CD4-positive, alpha-beta T cell treated with Interleukin-21 for 1 hour (primary cell): Measurements from ENCODE around the gene STRIT1.

ENCODE experiments used
- DNase-seq: peaks from one replicate; pipeline ENCODE4 v3.0.0-alpha.2; 2020

Gene STRIT1

DNA sequence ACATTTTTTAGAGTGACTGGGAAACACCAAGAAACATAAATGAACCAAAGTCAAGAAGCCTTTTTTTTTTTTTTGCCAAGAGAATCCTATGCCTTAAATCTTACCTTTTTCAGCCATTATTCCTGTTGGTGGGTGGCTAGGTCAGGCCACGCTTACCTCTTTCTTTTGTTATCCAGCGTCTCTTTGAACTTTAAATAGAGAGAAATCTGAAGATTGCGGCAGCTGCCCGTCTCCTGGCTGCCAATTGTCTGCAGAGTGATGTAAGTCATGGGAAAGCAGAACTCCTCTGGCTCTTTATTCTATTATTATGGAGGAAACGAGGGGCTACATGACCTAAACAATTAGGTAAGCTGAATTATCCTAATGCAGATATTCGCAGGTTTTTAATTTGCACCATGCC lies at the start of gene STRIT1:
TSS of gene STRIT1 (minus strand) at position 168 of the 400 bp plus-strand sequence.
- no peak for DNase-seq

DNA sequence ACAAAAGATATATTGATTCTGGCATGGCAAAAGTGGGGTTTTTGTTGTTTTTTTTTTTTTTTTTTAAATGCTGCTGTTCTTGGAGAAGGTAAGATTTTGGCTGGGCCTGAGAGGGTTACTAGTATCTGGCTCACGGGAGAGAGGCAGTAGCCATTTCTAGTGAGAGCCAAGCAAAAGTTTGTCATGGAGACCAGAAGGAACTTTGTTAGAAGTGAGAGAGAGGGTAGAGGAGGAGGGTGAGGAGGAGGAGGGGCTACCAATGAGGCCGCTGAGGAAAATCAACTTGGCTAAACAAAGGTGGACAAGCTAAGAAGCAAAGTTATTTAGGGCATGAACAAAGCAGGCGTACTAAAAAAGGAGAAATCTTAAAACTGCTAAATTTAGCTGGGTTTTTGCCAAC lies 48.9 kb upstream of the STRIT1 start:
- DNase-seq = no peak

DNA sequence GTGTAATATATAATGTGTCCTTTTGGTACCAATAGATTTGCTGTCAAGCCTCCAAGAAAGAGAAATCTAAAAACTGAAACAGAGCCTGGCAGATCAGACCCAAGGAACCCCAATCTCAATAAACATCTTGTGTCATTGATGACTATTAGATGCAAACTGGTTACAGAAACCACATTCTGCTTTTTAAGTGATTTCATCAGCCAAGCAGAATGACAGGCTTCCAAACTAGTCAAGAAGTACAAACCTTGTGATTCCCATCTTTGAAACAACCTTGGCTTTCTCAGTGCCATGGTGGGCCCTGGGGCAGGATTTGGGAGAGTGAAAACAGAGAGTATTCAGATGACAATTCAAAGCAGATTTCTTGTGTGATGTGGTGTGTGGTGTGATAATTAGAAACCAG lies 45.6 kb upstream of the STRIT1 start:
- DNase-seq = no peak

DNA sequence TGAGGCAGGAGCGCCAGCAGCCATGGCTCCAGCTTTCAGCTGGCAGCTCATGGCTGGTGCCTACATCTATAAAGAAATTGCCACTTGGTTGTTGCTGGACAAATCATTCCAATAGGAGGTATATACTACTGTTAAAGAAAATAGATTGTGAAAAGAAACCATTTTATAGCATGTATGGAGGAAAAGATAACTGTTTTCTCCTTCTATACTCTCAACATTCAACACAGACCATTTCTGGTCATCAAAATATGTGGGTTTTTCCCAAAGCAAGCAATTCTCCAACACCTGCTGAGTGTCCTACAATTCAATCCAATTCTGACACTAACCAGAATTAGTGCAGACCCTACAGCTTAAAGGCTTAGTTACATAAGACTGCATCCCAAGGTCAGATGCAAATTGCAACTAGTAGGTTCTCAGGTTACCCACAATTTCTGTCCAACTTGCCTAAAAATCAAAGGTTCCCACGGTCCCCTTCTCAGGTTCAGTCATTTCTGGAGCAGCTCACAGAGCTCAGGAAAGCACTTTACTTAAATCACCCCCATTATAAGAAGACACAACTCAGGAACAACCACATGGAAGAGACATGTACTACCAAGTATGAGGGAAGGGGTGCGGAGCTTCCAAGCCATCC lies 42.4 kb upstream of the STRIT1 start:
- DNase-seq = no peak

DNA sequence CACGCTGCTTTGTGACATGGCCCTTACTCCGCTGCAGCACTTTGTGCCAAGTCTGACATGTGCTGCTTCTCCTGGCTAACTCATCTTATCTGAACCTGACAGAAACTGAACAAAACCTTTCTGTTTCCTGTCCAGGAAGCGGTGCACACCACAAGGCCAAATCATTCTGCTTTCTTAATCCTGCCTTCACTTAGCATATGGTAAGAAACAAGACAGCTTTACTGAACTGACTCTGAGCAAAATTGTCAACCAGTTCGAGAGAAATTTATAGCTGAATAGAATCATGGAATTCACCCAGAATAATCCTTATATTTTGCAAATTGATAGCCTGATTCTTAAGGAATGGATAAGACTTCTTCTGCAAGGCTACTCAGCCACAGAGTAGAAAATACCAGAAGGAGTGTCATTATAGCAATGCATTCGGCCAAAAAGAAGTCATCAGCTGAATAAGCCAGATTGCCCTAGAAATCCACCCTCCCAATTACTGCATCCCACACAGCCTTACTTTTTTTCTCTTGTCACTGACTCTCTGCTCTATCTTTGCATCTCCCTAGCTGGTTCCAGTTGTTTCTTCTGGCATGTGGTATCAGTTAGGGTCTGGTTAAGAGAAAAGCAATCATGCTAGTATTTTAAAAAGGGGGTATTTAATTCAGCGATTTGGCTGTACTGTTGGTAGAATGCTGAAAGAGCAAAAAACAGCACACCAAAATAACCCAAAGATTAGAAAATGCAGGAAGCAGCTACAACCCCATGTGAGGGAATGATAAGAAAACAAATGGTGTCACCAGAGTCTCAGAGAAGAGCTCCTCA lies 41.6 kb upstream of the STRIT1 start:
- DNase-seq = no peak

DNA sequence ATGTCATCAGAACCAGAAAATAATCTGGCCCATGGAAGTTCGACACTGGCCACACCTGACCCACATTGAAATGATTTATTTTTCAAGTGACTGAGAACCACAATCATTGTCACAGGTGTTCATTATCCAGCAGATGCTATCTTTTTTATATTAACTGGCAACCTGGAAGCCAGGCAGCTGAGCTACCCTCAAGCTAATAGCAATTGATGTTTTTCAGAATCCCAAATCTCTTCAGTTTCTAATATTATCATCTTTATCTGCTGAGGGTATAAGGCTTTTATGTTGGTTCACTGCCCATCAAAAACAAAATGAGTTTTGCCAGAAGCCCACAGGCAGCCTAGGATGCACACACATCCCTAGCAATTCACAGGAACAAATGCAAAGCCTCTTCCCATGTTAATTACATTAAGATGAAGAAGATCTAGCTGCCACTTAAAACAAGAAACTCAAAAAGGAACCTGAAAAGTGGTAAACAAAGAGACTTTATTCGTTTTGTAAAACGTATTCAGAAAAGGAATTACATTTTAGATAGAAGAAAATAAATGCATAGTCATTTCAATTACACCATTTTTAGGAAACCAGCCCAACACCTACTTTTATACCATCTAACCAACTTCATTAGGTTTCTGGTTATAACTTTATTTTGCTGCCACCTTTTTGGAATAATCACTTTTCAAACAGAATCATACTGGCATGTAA lies 40.9 kb upstream of the STRIT1 start:
- DNase-seq = no peak

DNA sequence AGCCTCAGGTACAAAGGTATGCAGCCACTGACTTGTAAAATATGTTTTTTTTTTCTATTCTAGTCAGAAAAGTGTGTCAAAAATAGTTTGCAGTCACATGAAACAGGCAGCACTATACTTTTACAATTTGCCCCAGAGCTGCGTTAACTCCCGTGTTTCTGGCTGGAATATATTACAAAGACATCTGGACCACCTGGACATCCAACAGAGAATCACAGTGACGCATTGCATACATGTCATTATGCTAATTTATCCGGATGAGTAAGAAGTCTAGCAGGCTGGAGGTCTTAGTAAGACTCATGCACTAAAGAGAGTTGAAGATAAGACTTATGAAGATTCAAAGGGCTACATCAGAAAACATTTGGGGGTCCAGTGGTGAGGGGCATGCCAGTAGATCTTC lies 39.2 kb upstream of the STRIT1 start:
- no peak for DNase-seq

DNA sequence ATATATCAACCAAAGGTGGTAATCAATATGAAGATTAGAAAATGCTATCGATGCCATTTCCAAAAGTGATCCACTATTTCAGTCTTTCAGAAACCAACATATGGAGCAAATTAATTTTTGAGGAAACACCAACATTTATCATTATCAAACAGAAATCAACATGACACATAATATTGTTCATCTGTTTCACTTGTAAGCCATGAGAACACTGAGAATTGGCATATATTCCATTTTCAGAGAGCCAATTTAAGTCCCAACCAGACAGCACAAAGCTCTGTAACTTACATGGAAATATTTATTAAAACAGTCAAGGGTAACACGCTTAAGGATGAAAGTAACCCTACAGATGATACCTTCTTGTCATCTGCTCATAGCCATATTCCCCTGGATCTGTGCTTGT lies 37.6 kb upstream of the STRIT1 start:
- DNase-seq = no peak

DNA sequence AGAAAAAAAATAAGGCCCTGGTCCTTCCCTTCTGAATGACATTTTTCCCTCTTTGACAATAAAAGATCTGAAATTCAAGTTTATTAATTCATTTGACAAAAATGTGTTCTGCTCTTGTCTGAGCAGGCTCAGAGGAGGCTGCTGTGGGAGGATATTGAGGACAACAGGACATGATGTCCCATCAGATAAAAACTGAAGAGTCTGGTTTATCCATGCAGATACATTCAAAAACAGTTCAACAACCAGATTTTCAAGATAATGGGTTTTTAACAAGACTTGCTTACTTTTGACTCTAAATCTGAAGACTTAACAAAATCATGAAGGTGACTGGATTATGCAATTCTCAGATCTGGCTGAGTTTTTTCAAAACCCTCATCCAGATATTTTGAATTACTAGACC lies 36.9 kb upstream of the STRIT1 start:
- no peak for DNase-seq

DNA sequence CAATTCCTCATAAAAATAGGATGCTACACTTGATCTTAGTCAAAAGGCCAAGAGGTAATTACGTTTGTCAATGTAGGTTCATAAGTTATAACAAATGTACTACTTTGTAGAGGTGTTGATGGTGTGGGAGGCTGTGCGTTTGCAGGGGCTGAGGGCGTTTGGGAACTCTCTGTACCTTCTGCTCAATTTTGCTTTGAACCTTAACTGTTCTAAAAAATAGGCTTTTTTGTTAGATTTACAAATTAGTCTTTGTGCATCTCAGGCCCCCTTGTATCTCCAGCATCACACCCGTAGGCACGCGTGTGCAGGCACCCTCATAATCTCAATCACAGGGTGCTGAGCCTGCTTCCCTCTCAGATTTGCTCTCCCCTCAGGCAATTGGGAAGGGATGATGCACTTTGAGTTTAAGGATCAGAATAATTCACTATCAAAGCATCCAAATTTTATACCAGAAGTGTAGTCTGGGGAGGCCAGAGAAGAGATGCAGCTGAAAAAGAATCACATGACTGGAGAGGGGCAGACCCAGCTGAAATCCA lies 36.1 kb upstream of the STRIT1 start:
- DNase-seq = no peak

DNA sequence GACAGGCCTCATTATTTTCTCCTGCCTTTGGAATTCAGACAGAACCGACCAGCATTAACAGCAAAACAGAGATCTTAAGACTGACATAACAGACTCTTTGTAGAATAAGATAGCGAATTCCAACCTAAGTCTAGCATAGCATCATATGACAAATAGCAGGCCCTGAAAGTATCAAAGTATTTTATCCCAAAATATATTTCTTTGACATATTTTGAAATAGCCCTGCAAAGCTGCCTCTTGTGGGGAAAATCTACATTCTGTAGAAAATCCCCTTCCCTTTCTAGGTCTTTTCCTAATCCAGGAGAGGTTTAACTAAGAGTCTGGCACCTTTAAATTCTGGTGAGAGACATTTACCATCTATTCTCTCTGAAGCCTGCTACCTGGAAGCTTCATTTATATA lies 34.4 kb upstream of the STRIT1 start:
- DNase-seq = no peak

DNA sequence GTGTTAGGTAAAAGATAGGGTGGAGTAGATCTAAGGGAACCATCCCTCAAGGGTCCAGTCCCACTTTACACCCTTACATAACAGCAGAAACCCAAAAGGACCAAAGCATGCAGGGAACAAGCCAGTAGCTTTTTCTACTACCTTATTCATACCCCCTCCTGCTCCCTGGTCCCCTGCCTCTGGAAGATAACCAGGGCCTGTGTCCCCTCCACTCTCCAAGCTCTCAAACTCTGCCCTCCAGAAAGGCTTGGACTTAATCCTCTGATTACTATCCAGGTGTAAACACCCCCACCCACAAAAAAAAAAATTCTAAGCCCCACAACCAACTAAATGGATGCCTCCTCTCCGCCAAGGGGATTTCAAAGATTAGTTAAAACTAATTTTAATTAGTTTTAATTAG lies 33.9 kb upstream of the STRIT1 start:
- no peak for DNase-seq

DNA sequence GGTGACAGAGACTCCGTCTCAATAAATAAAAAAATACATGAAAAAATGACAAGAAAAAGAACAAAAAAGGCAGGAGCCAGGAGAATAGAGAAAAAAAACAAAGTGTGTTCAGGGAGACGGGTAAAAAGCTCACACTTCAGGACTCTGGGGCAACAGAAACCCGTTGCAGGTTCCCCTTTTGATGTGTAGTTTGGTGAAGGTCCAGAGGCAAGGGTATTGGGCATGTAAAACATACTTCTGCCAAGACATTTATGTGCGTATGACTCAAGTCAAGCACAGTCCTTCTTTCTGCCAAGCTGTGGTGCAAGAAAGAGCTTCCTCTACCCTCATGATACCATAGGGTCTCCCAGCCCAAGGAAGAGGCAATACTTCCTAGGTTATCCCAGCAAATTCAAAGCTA lies 33.4 kb upstream of the STRIT1 start:
- DNase-seq = no peak

DNA sequence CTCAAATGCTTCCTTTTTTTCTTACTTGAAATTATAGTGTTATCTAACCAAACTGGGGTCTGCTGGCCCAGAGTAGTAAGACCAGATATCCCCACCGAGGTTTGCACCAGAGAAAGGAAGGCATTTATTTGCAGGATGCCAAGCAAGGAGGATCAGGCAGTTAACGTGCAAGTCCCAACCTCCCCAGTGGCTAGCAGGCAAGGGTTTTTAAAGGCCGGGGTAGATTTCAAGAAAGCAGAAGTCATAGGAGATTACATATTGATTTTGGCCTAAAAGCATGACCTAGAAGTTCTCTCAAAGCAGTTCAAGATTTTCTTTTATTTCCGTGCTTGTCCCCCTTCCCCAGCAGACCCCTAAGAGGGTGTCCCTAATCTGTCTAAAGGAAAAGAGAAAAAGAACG lies 32.8 kb upstream of the STRIT1 start:
- DNase-seq = no peak

DNA sequence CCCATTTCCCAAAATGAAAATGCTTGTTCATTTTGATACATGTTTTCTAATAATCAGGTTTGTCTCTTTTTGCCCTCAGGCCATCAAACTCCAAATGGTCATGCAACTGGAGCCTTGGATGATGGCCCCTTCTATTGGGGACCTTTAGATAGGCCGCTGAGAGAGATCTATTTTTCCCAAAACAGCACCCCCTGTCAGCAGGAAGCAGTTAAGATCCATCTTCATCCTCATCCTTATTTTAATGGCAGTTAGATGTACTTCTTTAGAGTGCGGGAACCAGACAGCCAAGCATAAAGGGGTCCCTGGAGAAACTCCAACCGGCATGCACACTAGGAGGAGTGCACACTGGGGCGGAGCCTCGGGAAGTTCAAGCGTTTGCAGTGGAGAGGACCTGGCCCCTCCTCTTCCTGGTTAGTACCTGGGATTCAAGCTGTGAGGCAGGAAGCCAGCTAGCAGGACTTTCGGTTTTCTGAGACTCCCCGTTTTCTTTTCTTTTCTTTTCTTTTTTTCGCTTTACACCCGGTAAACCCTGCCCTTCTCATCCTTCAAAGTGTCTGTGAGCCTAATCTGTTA lies 31.9 kb upstream of the STRIT1 start:
- DNase-seq = no peak

DNA sequence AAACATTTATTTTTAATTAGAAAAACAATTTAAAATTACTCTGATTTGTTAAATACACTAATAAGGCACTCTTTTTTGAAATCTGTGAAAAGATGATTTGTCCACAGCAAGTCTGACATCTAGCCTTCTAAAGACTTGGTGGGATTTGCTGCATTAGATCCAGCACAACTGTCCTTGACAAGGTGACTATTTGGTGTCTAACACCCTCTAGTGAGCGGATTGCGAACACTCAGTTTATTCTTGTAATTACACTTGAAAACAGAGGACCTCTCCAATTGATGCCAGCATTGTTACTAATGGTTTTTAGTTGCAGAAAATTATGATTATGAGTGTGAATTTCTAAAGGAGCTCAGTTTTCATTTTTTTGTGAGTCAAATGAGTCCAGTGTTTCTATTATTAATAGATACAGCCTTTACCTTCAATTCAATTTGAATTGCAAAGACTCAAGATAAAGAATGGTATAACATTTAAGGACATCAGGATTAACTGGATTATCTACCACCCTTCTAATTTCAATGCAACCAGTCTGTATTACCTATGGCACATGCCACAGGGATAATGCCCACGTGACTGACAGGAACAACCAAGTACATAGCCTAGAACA lies 29.7 kb upstream of the STRIT1 start:
- DNase-seq = peak; percentile 7

DNA sequence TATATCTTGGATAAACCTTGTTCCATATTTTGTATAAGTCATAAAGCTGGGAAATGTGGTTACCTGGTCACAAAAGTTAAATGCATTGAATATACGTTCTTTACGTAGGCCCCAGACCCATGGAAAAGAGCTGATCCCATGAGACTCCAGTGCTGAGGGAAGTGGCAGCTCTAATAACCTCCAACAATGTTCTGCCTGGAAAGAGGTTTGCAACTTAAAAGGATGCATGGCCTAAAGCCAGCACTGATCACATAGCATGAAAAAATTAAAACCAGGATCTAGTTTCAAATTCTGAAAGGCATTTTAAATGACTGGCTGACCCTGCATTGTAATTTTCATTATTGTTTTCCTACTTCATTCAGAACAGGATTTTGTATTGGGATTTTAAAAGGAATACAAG lies 27.9 kb upstream of the STRIT1 start:
- no peak for DNase-seq

DNA sequence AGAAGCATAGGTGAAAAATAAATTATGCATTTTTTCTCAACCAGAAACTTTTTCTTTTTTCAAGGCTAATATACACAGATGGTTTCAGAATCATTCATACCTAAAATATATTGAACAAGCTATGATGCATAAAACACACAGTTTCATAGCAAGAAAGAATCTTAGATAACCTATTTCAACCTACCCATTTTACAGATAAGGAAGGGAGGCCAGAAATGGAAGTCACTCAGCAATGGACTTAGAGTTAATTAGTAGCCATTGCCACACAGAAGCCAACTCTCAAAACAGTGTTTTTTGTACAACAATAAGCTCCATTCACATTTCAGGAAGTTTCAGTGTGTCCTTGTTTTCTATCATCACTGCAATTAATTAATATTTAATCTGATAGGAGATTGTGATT lies 27.5 kb upstream of the STRIT1 start:
- DNase-seq = no peak

DNA sequence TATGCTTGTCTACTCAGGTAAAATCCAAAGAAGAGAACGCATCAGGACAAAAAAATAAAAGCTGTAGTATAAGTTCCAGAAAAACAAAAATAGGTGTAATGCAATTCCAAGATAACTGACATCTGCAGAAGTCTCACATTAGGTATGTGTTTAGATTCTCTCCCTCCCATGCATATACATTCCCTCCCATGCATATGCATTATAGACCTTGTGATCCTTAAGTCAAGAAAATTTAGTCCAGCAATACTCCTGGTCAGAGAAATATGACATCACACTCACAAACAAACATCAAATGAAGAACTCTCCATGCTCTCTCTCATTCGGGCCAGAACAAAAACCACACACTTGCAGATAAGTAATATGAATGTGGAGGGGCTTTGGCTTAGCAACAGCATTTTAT lies 25.3 kb upstream of the STRIT1 start:
- DNase-seq = no peak

DNA sequence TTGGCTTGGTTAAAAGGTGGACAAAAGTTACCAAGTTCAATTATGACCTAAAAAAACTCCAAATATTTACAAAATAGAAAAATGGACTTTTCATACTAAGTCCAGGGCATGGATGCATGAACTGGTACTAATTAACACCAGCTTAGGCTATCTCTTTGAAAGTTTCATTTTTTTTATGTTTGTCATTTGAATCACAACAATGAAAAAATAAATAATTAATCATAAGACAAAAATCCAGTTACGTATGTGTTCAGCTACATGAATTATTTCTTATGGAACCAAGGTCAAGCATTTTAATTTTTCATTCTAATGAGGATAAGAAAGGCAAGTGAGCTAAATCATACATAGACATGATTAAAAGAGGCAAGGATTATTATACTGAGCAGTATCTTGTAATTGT lies 23.7 kb upstream of the STRIT1 start:
- no peak for DNase-seq

DNA sequence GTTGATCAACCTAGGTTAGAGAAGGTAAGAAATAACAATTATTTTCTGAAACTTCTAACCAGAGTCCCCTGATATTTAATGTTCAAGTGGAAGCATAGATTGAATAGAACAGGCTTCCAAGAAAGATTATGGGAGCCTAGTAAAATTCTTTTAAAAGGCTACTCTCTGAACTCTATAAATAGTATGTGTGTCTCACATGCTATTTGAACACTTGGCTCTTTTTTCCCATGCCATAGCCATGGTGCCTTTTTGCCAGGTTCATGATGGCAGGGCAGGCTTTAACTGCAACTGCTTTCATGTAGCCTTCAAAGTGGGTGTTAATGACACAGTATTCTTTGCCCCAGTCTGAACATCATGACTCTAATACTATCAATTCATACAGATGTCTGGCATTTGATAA lies 22.9 kb upstream of the STRIT1 start:
- DNase-seq = no peak

DNA sequence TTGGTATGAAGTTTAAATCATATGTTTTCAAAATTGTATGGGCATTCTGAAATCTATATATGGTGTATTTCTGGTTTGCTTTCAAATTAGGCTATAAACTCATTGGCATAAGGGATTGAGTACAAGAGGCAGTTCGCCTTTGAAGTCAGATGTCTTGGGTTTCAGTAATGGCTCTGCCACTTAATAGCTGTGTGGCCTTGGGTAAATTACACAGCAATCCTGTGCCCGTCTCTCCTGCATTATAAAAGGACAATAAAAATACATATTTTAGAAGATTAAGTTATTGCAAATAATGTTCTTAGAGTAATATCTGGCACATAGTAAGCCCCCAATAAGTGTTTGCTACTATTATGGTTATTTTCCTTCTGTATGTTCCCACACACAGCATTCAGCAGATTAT lies 20.4 kb upstream of the STRIT1 start:
- no peak for DNase-seq

DNA sequence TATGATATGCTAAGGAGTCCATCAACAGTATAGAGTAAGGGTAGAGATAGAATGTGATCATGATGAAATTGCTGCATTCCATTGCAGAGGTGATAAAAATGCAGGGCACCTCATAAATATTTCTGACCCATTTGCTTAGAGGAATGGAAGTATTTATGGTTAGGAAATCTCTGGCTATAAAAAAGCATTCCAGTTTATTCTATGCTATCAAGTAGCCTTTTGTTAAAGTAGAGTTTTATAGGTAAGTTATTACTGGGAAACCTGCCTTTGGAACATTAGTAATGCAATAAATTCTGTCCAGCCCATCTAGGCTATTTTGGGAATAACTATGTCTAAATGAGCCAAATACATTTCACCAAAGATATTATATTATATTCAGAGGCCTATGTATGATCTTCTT lies 19.8 kb upstream of the STRIT1 start:
- DNase-seq = no peak
